Neural crest cell (in vitro differentiated cells): ENCODE results near the gene VAPA. TPM values are rescaled to one million over a fixed set of nuclear protein-coding genes. Genes with fewer than 3 reads are reported as not detected.

Source experiments
- DNase-seq: peaks from one replicate; pipeline ENCODE4 v3.0.0; 2021; ENCODE audit warnings: low read depth, mixed read lengths, low spot score
- H3K27ac Mint-ChIP-seq: one replicate; pipeline ENCODE4 v1.8.0; 2021; ENCODE audit warnings: mild to moderate bottlenecking, mixed read lengths; ENCODE audit not compliant: unreplicated experiment
- H3K27me3 Mint-ChIP-seq: 2 replicates; pipeline ENCODE4 v1.8.0; 2021; ENCODE audit warnings: low read depth, mild to moderate bottlenecking, mixed read lengths
- H3K36me3 Mint-ChIP-seq: 2 replicates; pipeline ENCODE4 v1.8.0; 2021; ENCODE audit warnings: low read depth, mild to moderate bottlenecking, mixed read lengths
- H3K4me1 Mint-ChIP-seq: 2 replicates; pipeline ENCODE4 v1.8.0; 2021; ENCODE audit warnings: mixed read lengths
- H3K4me3 Mint-ChIP-seq: one replicate; pipeline ENCODE4 v1.8.0; 2021; ENCODE audit warnings: mild to moderate bottlenecking, mixed read lengths
- H3K9me3 Mint-ChIP-seq: 2 replicates; pipeline ENCODE4 v1.8.0; 2021; ENCODE audit warnings: mixed read lengths
- total RNA-seq: library from RNA; stranded (reverse); gene quantifications from 2 replicates; pipeline ENCODE4 v1.2.1, GENCODE V29; 2021
- TF ChIP-seq, protein P1 (sequence below): fragments of 200-600 bp; sonication (generic); conservative IDR thresholded peaks from 2 replicates; pipeline ENCODE4 v1.5.0; 2021; ENCODE audit warnings: antibody characterized with exemption, mild to moderate bottlenecking

The VAPA gene
- total RNA-seq, 1 donor from 2014 or later, result 125 TPM

DNA sequence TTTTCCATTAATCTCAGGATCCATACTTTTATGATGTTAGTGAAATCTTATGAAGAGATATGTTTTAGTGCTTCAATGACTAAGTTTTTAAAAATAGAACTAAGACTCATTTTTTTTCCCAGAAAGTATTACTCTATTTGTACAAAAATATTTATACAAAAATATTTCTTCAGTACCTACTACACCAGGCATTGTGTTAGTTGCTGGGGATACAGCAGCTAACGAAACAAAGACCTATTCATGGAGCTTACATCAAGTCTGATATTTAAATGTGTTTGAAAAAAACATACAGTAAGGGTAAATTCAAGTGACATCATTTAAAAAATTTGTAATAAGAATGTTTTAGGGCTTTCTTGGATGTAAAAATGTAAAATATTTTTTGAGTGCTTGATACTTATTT lies 11.6 kb downstream of the VAPA start:
- Mint-ChIP-seq H3K4me1 (peaks cover 57% of the 10 kb centered on the region), H3K9me3 (no peaks in the 10 kb centered on the region), H3K27ac (no peak overlapping the region), H3K36me3 (no peaks in the 10 kb centered on the region), H3K4me3 (peak overlapping the region; percentile 31), H3K27me3 (no peaks in the 10 kb centered on the region)
- TF ChIP-seq, protein P1, sequence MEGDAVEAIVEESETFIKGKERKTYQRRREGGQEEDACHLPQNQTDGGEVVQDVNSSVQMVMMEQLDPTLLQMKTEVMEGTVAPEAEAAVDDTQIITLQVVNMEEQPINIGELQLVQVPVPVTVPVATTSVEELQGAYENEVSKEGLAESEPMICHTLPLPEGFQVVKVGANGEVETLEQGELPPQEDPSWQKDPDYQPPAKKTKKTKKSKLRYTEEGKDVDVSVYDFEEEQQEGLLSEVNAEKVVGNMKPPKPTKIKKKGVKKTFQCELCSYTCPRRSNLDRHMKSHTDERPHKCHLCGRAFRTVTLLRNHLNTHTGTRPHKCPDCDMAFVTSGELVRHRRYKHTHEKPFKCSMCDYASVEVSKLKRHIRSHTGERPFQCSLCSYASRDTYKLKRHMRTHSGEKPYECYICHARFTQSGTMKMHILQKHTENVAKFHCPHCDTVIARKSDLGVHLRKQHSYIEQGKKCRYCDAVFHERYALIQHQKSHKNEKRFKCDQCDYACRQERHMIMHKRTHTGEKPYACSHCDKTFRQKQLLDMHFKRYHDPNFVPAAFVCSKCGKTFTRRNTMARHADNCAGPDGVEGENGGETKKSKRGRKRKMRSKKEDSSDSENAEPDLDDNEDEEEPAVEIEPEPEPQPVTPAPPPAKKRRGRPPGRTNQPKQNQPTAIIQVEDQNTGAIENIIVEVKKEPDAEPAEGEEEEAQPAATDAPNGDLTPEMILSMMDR, result no peak
- DNase-seq, result no peak

DNA sequence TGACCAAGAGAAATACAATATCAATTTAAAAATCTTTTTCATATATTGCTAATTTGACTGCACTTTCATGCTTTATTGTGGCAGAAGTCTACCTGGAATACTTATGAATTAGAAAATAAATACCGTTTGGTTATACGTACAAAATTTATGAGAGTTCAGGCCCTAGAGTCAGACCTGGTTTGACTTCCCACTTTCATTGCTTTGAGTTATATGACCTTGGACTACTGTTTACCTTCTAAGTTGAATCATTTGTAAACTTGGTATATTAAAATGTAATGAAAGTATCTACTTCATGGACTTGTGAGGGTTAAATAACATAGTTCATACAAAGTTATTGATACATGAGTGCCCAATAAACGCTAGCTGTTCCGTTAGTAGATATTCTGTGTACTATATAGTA lies 12.0 kb downstream of the VAPA start:
- H3K27me3 Mint-ChIP-seq, result no peaks in the 10 kb centered on the region
- no peaks in the 10 kb centered on the region for H3K36me3 Mint-ChIP-seq
- H3K27ac Mint-ChIP-seq, result no peak overlapping the region
- TF ChIP-seq, protein P1, result no peak
- no peaks in the 10 kb centered on the region for H3K9me3 Mint-ChIP-seq
- peak overlapping the region; percentile 31 for H3K4me3 Mint-ChIP-seq
- no peak for DNase-seq
- H3K4me1 Mint-ChIP-seq, result peaks cover 57% of the 10 kb centered on the region

DNA sequence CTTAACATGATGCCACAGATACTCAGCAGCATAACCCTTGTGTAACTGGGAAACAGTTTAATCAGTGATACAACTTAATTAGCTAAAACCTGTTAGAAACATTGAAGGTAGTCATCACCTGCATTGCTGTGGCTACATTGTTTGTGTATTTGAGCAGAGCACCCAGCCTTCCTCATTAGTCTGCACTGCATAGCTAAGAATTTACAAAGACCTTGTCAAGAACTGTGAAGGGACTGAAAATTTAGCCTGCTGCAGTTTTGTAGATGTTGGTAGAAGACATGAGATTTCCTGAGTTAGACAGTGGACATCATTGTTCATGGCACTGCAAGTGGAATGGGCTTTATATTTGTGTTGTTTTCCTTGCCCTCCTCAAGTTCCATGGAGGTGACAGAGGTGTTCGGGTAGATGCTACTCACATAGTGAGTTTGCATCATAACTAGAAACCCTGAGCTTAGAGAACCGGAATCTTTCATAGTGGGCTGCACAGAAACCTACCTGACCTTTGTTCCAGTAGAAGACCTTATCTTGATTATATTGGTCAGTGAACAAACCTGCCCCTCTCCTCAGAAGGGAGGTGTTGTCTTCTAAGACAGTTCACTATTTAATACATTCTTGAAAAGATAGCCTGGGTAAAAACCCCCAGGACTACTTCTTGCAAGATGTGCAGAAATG lies 12.5 kb downstream of the VAPA start:
- Mint-ChIP-seq H3K9me3 (no peaks in the 10 kb centered on the region), H3K36me3 (no peaks in the 10 kb centered on the region), H3K27me3 (no peaks in the 10 kb centered on the region), H3K4me1 (peaks cover 60% of the 10 kb centered on the region), H3K27ac (no peak overlapping the region), H3K4me3 (peak overlapping the region; percentile 42)
- TF ChIP-seq, protein P1, result no peak
- DNase-seq, result no peak

DNA sequence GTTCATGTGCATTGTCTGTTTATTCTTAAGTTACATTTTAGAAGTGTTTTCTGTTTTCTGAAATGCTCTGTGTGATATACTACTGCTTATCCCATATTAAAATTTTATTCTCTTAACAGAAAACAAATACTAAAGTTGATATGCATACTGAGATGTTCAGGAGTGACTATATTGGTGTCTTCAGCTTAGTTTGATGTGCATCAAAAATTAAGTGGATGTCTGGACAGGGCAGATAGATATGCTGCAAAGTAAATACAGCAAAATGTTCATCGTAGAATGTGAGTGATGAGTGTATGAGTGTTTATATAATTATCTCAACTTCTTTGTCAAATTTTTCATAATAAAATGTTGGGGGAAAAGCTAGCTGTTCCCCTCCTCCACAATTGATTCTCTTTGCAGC lies 13.2 kb downstream of the VAPA start:
- Mint-ChIP-seq H3K4me1 (peaks cover 62% of the 10 kb centered on the region), H3K4me3 (no peak overlapping the region)
- TF ChIP-seq, protein P1, result no peak

DNA sequence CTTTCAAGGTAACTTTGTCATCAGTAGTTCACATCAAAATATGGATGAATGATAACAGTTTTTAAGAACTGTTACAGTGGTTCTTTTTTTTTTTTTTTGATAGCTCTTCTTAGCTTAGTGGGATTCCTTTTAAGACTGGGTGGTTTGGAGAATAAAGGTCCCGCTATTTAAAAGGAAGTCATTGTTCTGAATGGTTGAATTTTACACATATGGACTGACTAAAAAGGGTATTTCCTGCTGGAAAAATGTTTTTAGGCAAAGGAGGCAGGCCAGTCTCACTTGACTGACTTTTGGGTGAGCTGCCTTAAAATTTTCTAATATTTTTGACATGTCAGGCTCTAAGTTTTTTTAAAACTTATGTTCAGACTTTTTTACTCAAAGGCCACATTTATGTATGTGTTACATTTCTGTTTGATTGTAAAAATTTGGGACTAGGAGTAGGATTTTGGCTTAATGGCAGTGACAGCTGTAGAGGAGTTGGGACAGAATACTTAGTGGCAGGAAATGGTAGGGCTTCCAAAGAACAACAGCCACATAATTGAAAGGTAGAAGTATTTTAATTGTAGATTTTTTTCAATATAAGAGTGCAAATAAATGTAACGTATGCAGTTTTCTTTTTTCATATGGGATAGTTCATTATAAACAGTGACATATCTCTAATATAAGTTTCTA lies 13.7 kb downstream of the VAPA start:
- H3K36me3 Mint-ChIP-seq, result peaks cover 3% of the 10 kb centered on the region
- no peak for DNase-seq
- TF ChIP-seq, protein P1, result no peak
- H3K9me3 Mint-ChIP-seq, result no peaks in the 10 kb centered on the region
- peak overlapping the region; percentile 52 for H3K4me3 Mint-ChIP-seq
- H3K27ac Mint-ChIP-seq, result no peak overlapping the region
- H3K27me3 Mint-ChIP-seq, result no peaks in the 10 kb centered on the region
- H3K4me1 Mint-ChIP-seq, result peaks cover 60% of the 10 kb centered on the region

More for the DNA sequence above, 13.2 kb downstream of the VAPA start:
- Mint-ChIP-seq H3K36me3 (peaks cover 2% of the 10 kb centered on the region), H3K27ac (no peak overlapping the region), H3K27me3 (no peaks in the 10 kb centered on the region), H3K9me3 (no peaks in the 10 kb centered on the region)
- DNase-seq, result no peak
